ENCODE measurements around the gene UGT1A6.

DNA sequence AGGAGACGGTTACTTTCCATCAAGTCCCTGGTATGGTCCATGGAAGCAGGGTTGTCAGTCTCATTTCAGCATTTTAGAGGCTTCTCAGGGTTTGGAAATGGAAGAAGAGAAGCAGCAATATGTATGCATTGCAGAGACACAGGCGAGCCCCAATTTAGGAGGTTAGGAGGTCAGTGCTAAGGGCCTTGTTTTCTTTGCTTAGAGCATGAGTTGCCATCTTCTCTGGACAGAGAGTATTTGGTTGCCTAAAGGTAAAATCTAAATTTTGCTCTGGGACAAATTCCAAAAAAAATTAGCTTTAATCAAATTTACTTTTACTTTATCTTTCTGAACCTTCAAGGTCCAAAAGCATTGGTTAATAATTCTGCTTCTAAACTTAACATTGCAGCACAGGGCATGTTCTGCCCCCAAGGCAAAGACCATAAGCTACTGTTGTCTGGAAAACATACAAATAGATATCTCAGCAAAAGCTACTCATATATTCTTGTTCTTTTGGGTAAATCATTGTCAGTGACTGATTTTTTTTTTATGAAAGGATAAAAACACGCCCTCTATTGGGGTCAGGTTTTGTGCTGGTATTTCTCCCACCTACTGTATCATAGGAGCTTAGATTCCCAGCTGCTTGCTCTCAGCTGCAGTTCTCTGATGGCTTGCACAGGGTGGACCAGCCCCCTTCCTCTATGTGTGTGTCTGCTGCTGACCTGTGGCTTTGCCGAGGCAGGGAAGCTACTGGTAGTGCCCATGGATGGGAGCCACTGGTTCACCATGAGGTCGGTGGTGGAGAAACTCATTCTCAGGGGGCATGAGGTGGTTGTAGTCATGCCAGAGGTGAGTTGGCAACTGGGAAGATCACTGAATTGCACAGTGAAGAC, 21.2 kb upstream of the UGT1A6 start, which contains the start of gene UGT1A9:
- TF ChIP-seq JUND (CRISPR knock-in tag; IDR thresholded peaks at IDR 0.05) (no peak), POLR2A (IDR thresholded peaks at IDR 0.05; ENCODE audit: insufficient read depth in 1 of 2, low read depth in 2 of 2, low read length in 2 of 2) (no peak), ESRRA (CRISPR knock-in tag; IDR thresholded peaks at IDR 0.05; ENCODE audit: low read depth) (no peak), RBM22 (optimal IDR thresholded peaks at IDR 0.05; ENCODE audit: low read length) (no peak), DMAP1 (CRISPR knock-in tag; IDR thresholded peaks at IDR 0.05) (no peak)
- TF ChIP-seq, protein P1, sequence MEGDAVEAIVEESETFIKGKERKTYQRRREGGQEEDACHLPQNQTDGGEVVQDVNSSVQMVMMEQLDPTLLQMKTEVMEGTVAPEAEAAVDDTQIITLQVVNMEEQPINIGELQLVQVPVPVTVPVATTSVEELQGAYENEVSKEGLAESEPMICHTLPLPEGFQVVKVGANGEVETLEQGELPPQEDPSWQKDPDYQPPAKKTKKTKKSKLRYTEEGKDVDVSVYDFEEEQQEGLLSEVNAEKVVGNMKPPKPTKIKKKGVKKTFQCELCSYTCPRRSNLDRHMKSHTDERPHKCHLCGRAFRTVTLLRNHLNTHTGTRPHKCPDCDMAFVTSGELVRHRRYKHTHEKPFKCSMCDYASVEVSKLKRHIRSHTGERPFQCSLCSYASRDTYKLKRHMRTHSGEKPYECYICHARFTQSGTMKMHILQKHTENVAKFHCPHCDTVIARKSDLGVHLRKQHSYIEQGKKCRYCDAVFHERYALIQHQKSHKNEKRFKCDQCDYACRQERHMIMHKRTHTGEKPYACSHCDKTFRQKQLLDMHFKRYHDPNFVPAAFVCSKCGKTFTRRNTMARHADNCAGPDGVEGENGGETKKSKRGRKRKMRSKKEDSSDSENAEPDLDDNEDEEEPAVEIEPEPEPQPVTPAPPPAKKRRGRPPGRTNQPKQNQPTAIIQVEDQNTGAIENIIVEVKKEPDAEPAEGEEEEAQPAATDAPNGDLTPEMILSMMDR (CRISPR knock-in tag; IDR thresholded peaks at IDR 0.05) = no peak

Measured in HepG2 (cell line).